ENCODE measurements around the gene AJAP1.

GRCh38 chr1:4689271-4689935 is 35.0 kb downstream of the AJAP1 start:
- no peak for TF ChIP-seq CTCF (IDR thresholded peaks at IDR 0.05)
- TF ChIP-seq POLR2AphosphoS5 (IDR thresholded peaks at IDR 0.05; ENCODE audit: low read depth, low read length), result no peak
- TF ChIP-seq REST (IDR thresholded peaks at IDR 0.05; ENCODE audit: insufficient read depth in 1 of 2, low read depth in 2 of 2, low read length in 1 of 2), result no peak
- no peak for TF ChIP-seq SIN3A (IDR thresholded peaks at IDR 0.05; ENCODE audit: borderline replicate concordance, insufficient read depth, low read depth, low read length)

Data from Panc1 (cell line).